ENCODE results near the gene BBS12.

GRCh38 chr4:122788935-122789334 lies 56.4 kb downstream of the BBS12 start:
- no peak for TF ChIP-seq CTCF (IDR thresholded peaks at IDR 0.05)
- no peak for TF ChIP-seq POLR2A (IDR thresholded peaks at IDR 0.05)

Measured in adrenal gland (tissue), 5 donors.